Fibroblast of villous mesenchyme (primary cell): ENCODE results near the gene AXDND1. TPM values are rescaled to one million over a fixed set of nuclear protein-coding genes. Genes with fewer than 3 reads are reported as not detected.

Experiments used
- DNase-seq: peaks from one replicate; pipeline ENCODE4 v3.0.0-alpha.2; 2010; ENCODE audit warnings: low read depth
- H3K4me3 ChIP-seq: 2 replicates; pipeline ENCODE4 v1.5.1; 2011; ENCODE audit warnings: low read depth, mild to moderate bottlenecking, low read length
- total RNA-seq: library from RNA; depleted of rRNA; stranded (reverse); fragments of >200 nt; gene quantifications from 2 replicates; pipeline ENCODE4 v1.2.3, GENCODE V29; 2012
- TF ChIP-seq, protein P1 (sequence below): IDR thresholded peaks from 2 replicates; pipeline ENCODE4 v1.5.1; 2012; ENCODE audit warnings: low read depth, mild to moderate bottlenecking, low read length; ENCODE audit not compliant: insufficient read depth

Gene AXDND1, protein sequence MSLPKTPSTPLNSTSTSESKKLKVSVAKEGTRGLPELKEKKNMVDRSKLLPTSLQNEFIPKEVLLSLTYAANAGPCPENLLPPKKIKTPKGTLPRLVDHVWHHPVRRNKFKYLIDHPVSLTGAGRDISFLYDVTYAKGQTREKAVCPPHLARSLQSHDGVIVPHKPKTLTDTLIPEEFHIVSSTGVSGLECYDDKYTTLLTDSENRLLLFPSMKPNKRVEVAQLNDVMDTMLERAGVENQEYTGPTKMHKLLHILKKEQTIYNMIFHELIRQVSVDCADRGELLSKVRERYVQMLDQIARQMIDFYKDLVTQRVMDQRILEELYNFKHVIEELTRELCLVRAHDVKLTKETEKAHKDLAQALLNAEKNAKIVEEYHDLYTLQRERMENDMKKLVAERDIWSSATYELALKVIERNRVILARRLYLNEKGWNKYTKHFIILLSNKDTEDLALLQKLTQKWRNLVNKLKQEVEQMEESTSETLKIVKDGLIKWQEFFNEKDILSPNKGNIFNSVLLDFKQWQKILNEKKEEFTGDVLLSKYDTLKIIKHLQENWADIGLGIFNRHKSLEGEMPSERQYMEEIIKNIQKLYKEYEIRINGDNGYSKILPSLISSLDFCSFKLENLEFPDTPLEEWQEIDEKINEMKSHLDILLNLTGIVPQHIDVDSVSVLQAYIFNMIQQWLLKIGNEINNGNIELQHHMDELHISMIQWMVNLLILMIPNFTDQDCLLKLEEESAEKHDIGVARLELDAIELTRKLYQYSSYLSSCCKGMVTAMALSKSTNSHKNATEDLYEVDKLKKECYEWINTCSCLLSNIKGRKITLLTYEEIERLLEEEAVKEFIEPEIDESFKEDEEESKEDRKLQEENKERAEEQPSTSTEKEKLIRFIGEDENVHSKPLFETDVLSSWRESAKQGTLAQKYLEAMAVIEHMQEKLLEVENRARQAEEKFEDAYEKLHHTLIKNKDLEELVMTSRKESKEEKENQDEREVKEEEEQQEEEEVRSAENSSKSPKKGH
- total RNA-seq: 0.64 TPM in 1 of 2 replicates, not detected in the other

DNA sequence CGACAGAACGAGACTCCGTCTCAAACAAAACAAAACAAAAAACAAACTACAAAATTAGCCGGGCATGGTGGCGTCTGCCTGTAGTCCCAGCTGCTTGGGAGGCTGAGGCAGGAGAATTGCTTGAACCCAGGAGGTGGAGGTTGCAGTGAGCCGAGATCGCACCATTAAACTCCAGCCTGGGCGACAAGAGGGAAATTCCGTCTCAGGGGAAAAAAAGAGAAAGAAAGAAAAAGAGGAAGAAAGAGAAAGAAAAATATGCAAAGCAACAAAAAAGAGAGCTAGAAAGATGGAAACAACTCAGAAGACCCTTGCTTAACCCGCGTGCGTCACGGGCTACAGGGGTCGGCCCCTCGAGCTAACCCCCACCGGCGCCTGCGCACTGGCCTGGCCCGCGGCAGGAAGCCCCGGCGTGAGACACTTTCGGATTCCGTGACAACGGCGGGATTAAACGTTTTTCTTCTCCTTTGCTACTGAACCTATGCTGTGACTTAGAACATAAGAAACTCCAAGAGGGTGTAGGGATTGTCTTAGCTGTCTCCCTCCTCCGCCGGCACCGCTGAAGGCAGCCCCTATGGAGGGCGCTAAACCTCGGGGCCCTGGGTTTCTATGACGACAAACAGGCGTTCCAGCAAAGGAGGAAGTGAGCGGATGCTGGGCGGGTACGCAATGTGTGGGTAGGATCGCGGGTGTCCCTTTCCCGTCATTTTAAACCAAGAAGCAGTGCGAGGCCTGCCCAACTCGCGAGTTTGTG lies at the start of gene AXDND1:
TSS of gene AXDND1 (plus strand) at position 630 of the 751 bp plus-strand sequence. CDS start 539 bp downstream, outside the sequence.
- TF ChIP-seq, protein P1, sequence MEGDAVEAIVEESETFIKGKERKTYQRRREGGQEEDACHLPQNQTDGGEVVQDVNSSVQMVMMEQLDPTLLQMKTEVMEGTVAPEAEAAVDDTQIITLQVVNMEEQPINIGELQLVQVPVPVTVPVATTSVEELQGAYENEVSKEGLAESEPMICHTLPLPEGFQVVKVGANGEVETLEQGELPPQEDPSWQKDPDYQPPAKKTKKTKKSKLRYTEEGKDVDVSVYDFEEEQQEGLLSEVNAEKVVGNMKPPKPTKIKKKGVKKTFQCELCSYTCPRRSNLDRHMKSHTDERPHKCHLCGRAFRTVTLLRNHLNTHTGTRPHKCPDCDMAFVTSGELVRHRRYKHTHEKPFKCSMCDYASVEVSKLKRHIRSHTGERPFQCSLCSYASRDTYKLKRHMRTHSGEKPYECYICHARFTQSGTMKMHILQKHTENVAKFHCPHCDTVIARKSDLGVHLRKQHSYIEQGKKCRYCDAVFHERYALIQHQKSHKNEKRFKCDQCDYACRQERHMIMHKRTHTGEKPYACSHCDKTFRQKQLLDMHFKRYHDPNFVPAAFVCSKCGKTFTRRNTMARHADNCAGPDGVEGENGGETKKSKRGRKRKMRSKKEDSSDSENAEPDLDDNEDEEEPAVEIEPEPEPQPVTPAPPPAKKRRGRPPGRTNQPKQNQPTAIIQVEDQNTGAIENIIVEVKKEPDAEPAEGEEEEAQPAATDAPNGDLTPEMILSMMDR: peak; percentile 32
- H3K4me3 ChIP-seq: peak within 1 kb of the TSS; percentile 93
- DNase-seq: peak; percentile 87

DNA sequence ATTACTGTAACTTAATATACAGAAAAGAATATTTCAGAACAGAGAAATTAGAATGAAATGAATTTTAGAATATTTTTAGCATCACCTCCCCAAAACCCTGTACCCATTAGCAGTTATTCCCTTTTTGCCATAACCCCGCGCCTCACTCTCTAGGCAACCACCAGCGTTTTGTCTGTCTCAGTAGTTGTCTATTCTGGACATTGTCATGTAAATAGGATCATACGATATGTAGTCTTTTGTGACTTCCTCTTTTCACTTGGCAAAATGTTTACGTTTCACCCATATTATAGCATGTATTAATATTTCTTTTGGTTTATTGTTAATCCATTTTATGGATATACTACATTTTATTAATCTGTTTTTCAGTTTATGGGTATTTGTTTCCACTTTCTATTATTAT lies 47.3 kb upstream of the AXDND1 start:
- TF ChIP-seq, protein P1: no peak
- no peak for DNase-seq
- no peak overlapping the region for H3K4me3 ChIP-seq

DNA sequence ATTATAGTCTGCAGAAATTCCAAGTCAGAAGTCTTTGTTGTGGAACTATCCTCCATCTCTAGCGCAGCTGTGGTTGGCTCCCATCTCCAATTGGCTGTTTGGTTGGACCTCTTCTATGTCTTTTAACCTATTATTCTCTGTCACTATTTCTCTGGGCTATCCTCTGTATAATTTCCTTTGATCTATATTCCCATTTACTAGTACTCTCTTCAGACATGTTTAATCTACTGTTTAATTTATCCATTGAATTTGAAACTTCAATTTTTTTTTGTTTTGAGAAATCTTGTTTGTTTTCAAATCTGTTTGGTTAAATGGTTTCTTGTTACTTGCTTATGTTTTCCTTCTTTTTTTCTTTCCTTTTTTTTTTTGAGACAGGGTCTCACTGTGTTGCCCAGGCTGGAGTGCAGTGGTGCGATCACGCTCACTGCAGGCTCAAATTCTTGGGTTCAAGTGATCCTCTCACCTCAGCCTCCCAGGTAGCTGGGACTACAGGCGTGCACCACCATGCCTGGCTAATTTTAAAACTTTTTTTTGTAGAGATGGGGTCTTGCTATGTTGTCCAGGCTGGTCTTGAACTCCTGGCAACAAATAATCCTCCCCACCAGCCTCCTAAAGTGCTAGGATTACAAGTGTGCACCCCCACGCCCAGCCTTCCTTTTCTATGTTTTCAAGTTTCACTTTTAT lies 44.1 kb upstream of the AXDND1 start:
- no peak overlapping the region for H3K4me3 ChIP-seq
- TF ChIP-seq, protein P1: no peak
- no peak for DNase-seq

DNA sequence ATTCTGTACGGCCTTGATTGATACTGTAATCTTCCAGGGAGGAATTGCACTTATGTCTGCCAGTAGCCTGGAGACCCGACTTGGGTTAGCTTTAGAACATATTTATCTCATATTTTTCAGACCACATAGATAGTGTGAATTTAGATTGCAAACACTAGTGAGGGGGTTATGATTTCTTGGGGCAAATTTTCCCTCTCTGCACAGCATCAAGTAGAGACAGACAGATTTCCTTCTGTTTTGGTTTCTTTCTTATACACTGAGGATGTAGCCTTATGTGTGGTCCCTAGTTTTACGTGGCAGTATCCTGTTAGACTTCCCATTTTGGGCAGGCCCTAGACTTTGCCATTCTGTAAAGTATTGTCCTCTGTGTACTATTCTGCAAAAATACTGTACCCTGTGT lies 43.2 kb upstream of the AXDND1 start:
- H3K4me3 ChIP-seq: peak overlapping the region; percentile 48
- TF ChIP-seq, protein P1: no peak
- peak; percentile 63 for DNase-seq

DNA sequence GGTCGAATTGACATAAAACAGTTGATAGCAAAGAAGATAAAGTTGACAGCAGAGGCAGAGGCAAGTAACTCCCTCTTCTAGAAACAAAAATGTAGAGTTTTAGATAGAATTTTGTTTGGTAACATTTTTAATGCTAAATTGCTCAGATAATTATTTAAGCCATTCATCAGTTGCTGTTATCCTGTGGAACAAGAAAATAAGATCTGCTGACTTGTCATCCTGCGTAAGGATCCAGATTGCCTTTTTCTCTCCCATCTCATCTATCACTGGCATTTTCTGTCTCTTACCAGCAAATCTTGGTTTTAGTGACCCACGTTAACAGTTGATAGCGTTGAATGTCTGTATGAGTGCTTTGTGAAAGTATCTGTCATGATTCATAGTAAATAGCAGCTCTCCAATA lies 42.3 kb upstream of the AXDND1 start:
- H3K4me3 ChIP-seq: no peak overlapping the region
- DNase-seq: peak; percentile 37
- TF ChIP-seq, protein P1: no peak
